Astrocyte of the cerebellum (primary cell): ENCODE measurements around the gene PLCH1.

ENCODE experiments used
- DNase-seq: peaks from one replicate; pipeline ENCODE4 v3.0.0-alpha.2; 2011; ENCODE audit warnings: low read depth
- H3K4me3 ChIP-seq: 2 replicates; pipeline ENCODE4 v1.5.1; 2011; ENCODE audit warnings: mild to moderate bottlenecking, low read depth, low read length, moderate library complexity
- CTCF ChIP-seq: IDR thresholded peaks from 2 replicates; pipeline ENCODE4 v1.5.1; 2012; ENCODE audit warnings: low read length, low read depth, moderate library complexity, mild to moderate bottlenecking; ENCODE audit errors: missing control alignments
- in situ Hi-C: cut with HindIII; loops from 2 replicates; pipeline ENCODE4 v1.10.0; 2017; ENCODE audit warnings: low sequenced_read_pairs

PLCH1 gene

GRCh38 chr3:155363690-155364070, 381.2 kb downstream of the PLCH1 start:
- in situ Hi-C loops, result no loop called here
- TF ChIP-seq CTCF, result no peak
- no peak overlapping the region for H3K4me3 ChIP-seq
- DNase-seq, result peak; percentile 38

- no peak for TF ChIP-seq CTCF
- in situ Hi-C loops, result no loop called here
- H3K4me3 ChIP-seq, result no peak overlapping the region
- DNase-seq, result peak; percentile 71
These were observed 381.8 kb downstream of the PLCH1 start for GRCh38 chr3:155362808-155363689.

- no peak for TF ChIP-seq CTCF
- H3K4me3 ChIP-seq, result no peak overlapping the region
- in situ Hi-C loops, result no loop called here
- DNase-seq, result no peak
These were observed 384.6 kb downstream of the PLCH1 start for GRCh38 chr3:155360281-155360680.

- no peak overlapping the region for H3K4me3 ChIP-seq
- DNase-seq, result no peak
- in situ Hi-C loops, result no loop called here
- peak; percentile 41 for TF ChIP-seq CTCF
These were observed 388.1 kb downstream of the PLCH1 start for GRCh38 chr3:155356594-155357370.

GRCh38 chr3:155354658-155355057, 390.2 kb downstream of the PLCH1 start:
- no peak overlapping the region for H3K4me3 ChIP-seq
- TF ChIP-seq CTCF, result no peak
- DNase-seq, result no peak
- in situ Hi-C loops, result no loop called here

GRCh38 chr3:155352900-155353490, 391.9 kb downstream of the PLCH1 start:
- peak; percentile 25 for TF ChIP-seq CTCF
- no peak overlapping the region for H3K4me3 ChIP-seq
- DNase-seq, result peak; percentile 35
- in situ Hi-C loops, result no loop called here
